ENCODE measurements around the gene FREM2.

FREM2 gene

GRCh38 chr13:38850868-38851626, 164.2 kb downstream of the FREM2 start:
- WGBS (ENCODE audit: extremely low coverage, insufficient coverage, insufficient read length), result no CpG with 5 or more reads among the region's 5 CpGs

GRCh38 chr13:38854226-38854625, 167.3 kb downstream of the FREM2 start:
- Histone ChIP-seq H3K4me3 (ENCODE audit: low read depth, low read length) (no peak overlapping the region), H3K23ac (ENCODE audit: low read length) (no peak overlapping the region), H3K4me2 (ENCODE audit: low read length) (no peak overlapping the region), H2BK12ac (ENCODE audit: low read length) (no peak overlapping the region), H3K4ac (ENCODE audit: low read depth, low read length) (no peak overlapping the region), H3K9ac (ENCODE audit: low read length) (no peak overlapping the region), H3K4me1 (ENCODE audit: control insufficient read depth in 1 of 2, insufficient read depth in 2 of 2, low read length in 2 of 2) (no peaks in the 10 kb centered on the region), H2BK120ac (ENCODE audit: insufficient read depth, low read length, poor library complexity) (no peak overlapping the region), H4K91ac (ENCODE audit: low read depth, low read length) (no peak overlapping the region), H3K27me3 (ENCODE audit: insufficient read depth, low read length) (no peaks in the 10 kb centered on the region), H3K79me1 (ENCODE audit: low read length) (no peaks in the 10 kb centered on the region), H3K36me3 (ENCODE audit: control insufficient read depth in 1 of 2, insufficient read depth in 2 of 2, low read length in 2 of 2) (peaks cover 18 to 30% of the 10 kb centered on the region in 2 experiments), H3K79me2 (ENCODE audit: control insufficient read depth, insufficient read depth, low read length, poor library complexity) (no peaks in the 10 kb centered on the region), H3K18ac (ENCODE audit: low read length) (no peak overlapping the region), H4K12ac (ENCODE audit: low read depth, low read length) (no peak overlapping the region), H2BK5ac (ENCODE audit: low read depth, low read length, poor library complexity) (no peak overlapping the region), H3K14ac (ENCODE audit: low read length) (no peak overlapping the region), H3K9me3 (ENCODE audit: insufficient read depth, low read depth, low read length) (no peaks in the 10 kb centered on the region), H2AFZ (ENCODE audit: insufficient read depth, low read length, poor library complexity) (no peak overlapping the region), H4K8ac (ENCODE audit: low read depth, low read length) (no peak overlapping the region), H2AK5ac (ENCODE audit: low read length) (no peak overlapping the region), H3K27ac (ENCODE audit: low read depth, low read length) (no peak overlapping the region)
- WGBS (ENCODE audit: extremely low coverage, insufficient coverage, insufficient read length), result no CpG with 5 or more reads among the region's 3 CpGs
- DNase-seq, result no peak

More at GRCh38 chr13:38850868-38851626, 164.2 kb downstream of the FREM2 start:
- Histone ChIP-seq H2AFZ (ENCODE audit: insufficient read depth, low read length, poor library complexity) (no peak overlapping the region), H2BK12ac (ENCODE audit: low read length) (no peak overlapping the region), H2BK120ac (ENCODE audit: insufficient read depth, low read length, poor library complexity) (no peak overlapping the region), H3K18ac (ENCODE audit: low read length) (no peak overlapping the region), H3K79me1 (ENCODE audit: low read length) (no peaks in the 10 kb centered on the region), H3K4ac (ENCODE audit: low read depth, low read length) (no peak overlapping the region), H3K4me1 (ENCODE audit: control insufficient read depth in 1 of 2, insufficient read depth in 2 of 2, low read length in 2 of 2) (no peaks in the 10 kb centered on the region), H3K23ac (ENCODE audit: low read length) (no peak overlapping the region), H3K4me2 (ENCODE audit: low read length) (no peak overlapping the region), H2AK5ac (ENCODE audit: low read length) (no peak overlapping the region), H3K9ac (ENCODE audit: low read length) (no peak overlapping the region), H3K14ac (ENCODE audit: low read length) (no peak overlapping the region), H4K12ac (ENCODE audit: low read depth, low read length) (no peak overlapping the region), H4K8ac (ENCODE audit: low read depth, low read length) (no peak overlapping the region), H3K79me2 (ENCODE audit: control insufficient read depth, insufficient read depth, low read length, poor library complexity) (no peaks in the 10 kb centered on the region), H3K4me3 (ENCODE audit: low read depth, low read length) (no peak overlapping the region), H2BK5ac (ENCODE audit: low read depth, low read length, poor library complexity) (no peak overlapping the region), H3K27me3 (ENCODE audit: insufficient read depth, low read length) (no peaks in the 10 kb centered on the region), H3K9me3 (ENCODE audit: insufficient read depth, low read depth, low read length) (no peaks in the 10 kb centered on the region), H3K36me3 (ENCODE audit: control insufficient read depth in 1 of 2, insufficient read depth in 2 of 2, low read length in 2 of 2) (peaks cover 15 to 26% of the 10 kb centered on the region in 2 experiments), H3K27ac (ENCODE audit: low read depth, low read length) (no peak overlapping the region), H4K91ac (ENCODE audit: low read depth, low read length) (no peak overlapping the region)
- DNase-seq, result no peak

GRCh38 chr13:38856065-38856464, 169.2 kb downstream of the FREM2 start:
- no peak overlapping the region for H3K9ac ChIP-seq (ENCODE audit: low read length)
- no peak overlapping the region for H4K8ac ChIP-seq (ENCODE audit: low read depth, low read length)
- H2AK5ac ChIP-seq (ENCODE audit: low read length), result no peak overlapping the region
- no peaks in the 10 kb centered on the region for H3K27me3 ChIP-seq (ENCODE audit: insufficient read depth, low read length)
- no peak overlapping the region for H3K14ac ChIP-seq (ENCODE audit: low read length)
- no peak overlapping the region for H3K4me3 ChIP-seq (ENCODE audit: low read depth, low read length)
- no peaks in the 10 kb centered on the region for H3K4me1 ChIP-seq (ENCODE audit: control insufficient read depth in 1 of 2, insufficient read depth in 2 of 2, low read length in 2 of 2)
- H2BK5ac ChIP-seq (ENCODE audit: low read depth, low read length, poor library complexity), result no peak overlapping the region
- no peaks in the 10 kb centered on the region for H3K79me2 ChIP-seq (ENCODE audit: control insufficient read depth, insufficient read depth, low read length, poor library complexity)
- H3K36me3 ChIP-seq (ENCODE audit: control insufficient read depth in 1 of 2, insufficient read depth in 2 of 2, low read length in 2 of 2), result peaks cover 17 to 29% of the 10 kb centered on the region in 2 experiments
- H3K18ac ChIP-seq (ENCODE audit: low read length), result no peak overlapping the region
- H2BK12ac ChIP-seq (ENCODE audit: low read length), result no peak overlapping the region
- H3K9me3 ChIP-seq (ENCODE audit: insufficient read depth, low read depth, low read length), result no peaks in the 10 kb centered on the region
- H4K91ac ChIP-seq (ENCODE audit: low read depth, low read length), result no peak overlapping the region
- H3K4ac ChIP-seq (ENCODE audit: low read depth, low read length), result no peak overlapping the region
- H2AFZ ChIP-seq (ENCODE audit: insufficient read depth, low read length, poor library complexity), result no peak overlapping the region
- H4K12ac ChIP-seq (ENCODE audit: low read depth, low read length), result no peak overlapping the region
- no peak overlapping the region for H3K23ac ChIP-seq (ENCODE audit: low read length)
- WGBS (ENCODE audit: extremely low coverage, insufficient coverage, insufficient read length), result no CpG with 5 or more reads among the region's 4 CpGs
- DNase-seq, result no peak
- H3K79me1 ChIP-seq (ENCODE audit: low read length), result no peaks in the 10 kb centered on the region
- no peak overlapping the region for H3K4me2 ChIP-seq (ENCODE audit: low read length)
- no peak overlapping the region for H3K27ac ChIP-seq (ENCODE audit: low read depth, low read length)
- no peak overlapping the region for H2BK120ac ChIP-seq (ENCODE audit: insufficient read depth, low read length, poor library complexity)

GRCh38 chr13:38862443-38862842, 175.6 kb downstream of the FREM2 start:
- Histone ChIP-seq H4K8ac (ENCODE audit: low read depth, low read length) (no peak overlapping the region), H3K4me3 (ENCODE audit: low read depth, low read length) (no peak overlapping the region), H3K79me2 (ENCODE audit: control insufficient read depth, insufficient read depth, low read length, poor library complexity) (no peaks in the 10 kb centered on the region), H3K79me1 (ENCODE audit: low read length) (no peaks in the 10 kb centered on the region), H3K9ac (ENCODE audit: low read length) (no peak overlapping the region), H3K9me3 (ENCODE audit: insufficient read depth, low read depth, low read length) (no peaks in the 10 kb centered on the region), H3K36me3 (ENCODE audit: control insufficient read depth in 1 of 2, insufficient read depth in 2 of 2, low read length in 2 of 2) (peaks cover 6 to 32% of the 10 kb centered on the region in 2 experiments), H2AK5ac (ENCODE audit: low read length) (no peak overlapping the region), H2BK12ac (ENCODE audit: low read length) (no peak overlapping the region), H3K27me3 (ENCODE audit: insufficient read depth, low read length) (no peaks in the 10 kb centered on the region), H3K4me2 (ENCODE audit: low read length) (no peak overlapping the region), H3K27ac (ENCODE audit: low read depth, low read length) (no peak overlapping the region), H3K4ac (ENCODE audit: low read depth, low read length) (no peak overlapping the region), H4K91ac (ENCODE audit: low read depth, low read length) (no peak overlapping the region), H4K12ac (ENCODE audit: low read depth, low read length) (no peak overlapping the region), H2AFZ (ENCODE audit: insufficient read depth, low read length, poor library complexity) (no peak overlapping the region), H3K18ac (ENCODE audit: low read length) (no peak overlapping the region), H2BK5ac (ENCODE audit: low read depth, low read length, poor library complexity) (no peak overlapping the region), H3K14ac (ENCODE audit: low read length) (no peak overlapping the region), H3K4me1 (ENCODE audit: control insufficient read depth in 1 of 2, insufficient read depth in 2 of 2, low read length in 2 of 2) (no peaks in the 10 kb centered on the region), H2BK120ac (ENCODE audit: insufficient read depth, low read length, poor library complexity) (no peak overlapping the region), H3K23ac (ENCODE audit: low read length) (no peak overlapping the region)
- no peak for DNase-seq
- WGBS (ENCODE audit: extremely low coverage, insufficient coverage, insufficient read length), result no CpG with 5 or more reads among the region's 2 CpGs

All from trophoblast cell (in vitro differentiated cells and primary cell).